K562 (cell line): Measurements from ENCODE around the gene PIGB. TPM values are rescaled to one million over a fixed set of nuclear protein-coding genes. Genes with fewer than 3 reads are reported as not detected.
A peak's percentile ranks its signal among the peaks of the same experiment; 100 is the strongest.

Source experiments
- CBX5 ChIP-seq: IDR thresholded peaks from 2 replicates; pipeline ENCODE4 v1.6.1; 2014; ENCODE audit warnings: low read depth, borderline replicate concordance
- CREB1 ChIP-seq, 2 experiments: sonication (generic) in 1 of 2; formaldehyde crosslinking in 1 of 2; IDR thresholded peaks; 2 replicates each; pipeline versions ENCODE4 v1.6.1 to v1.8.0; 2012 to 2022; ENCODE audit warnings: inconsistent platforms in 1 of 2, mild to moderate bottlenecking in 1 of 2, missing genetic modification reagents in 1 of 2, moderate library complexity in 1 of 2
- FOXK1 ChIP-seq: sonication (generic); formaldehyde crosslinking; IDR thresholded peaks from 2 replicates; pipeline ENCODE4 v1.8.0; 2022; ENCODE audit warnings: missing genetic modification reagents, mild to moderate bottlenecking, borderline replicate concordance
- HBP1 ChIP-seq: fragments of 450-650 bp; formaldehyde crosslinking; IDR thresholded peaks from 2 replicates; pipeline ENCODE4 v1.4.0; 2022; ENCODE audit warnings: missing genetic modification characterization
- HSF4 ChIP-seq: fragments of 250-450 bp; sonication (Bioruptor Pico); IDR thresholded peaks from 2 replicates; pipeline ENCODE4 v2.1.2; 2022; ENCODE audit warnings: mild to moderate bottlenecking, moderate library complexity, borderline replicate concordance
- MBD2 ChIP-seq: sonication (generic); IDR thresholded peaks from 2 replicates; pipeline ENCODE4 v1.6.1; 2016; ENCODE audit warnings: low read depth, borderline replicate concordance
- MED1 ChIP-seq: sonication (generic); formaldehyde crosslinking; IDR thresholded peaks from 2 replicates; pipeline ENCODE4 v1.8.1; 2023; ENCODE audit warnings: missing genetic modification reagents, borderline replicate concordance
- MEIS2 ChIP-seq: fragments of 450-650 bp; IDR thresholded peaks from 2 replicates; pipeline ENCODE4 v1.6.1; 2014; ENCODE audit warnings: mild to moderate bottlenecking; ENCODE audit not compliant: partially characterized antibody
- NR1H2 ChIP-seq: sonication (generic); formaldehyde crosslinking; IDR thresholded peaks from 2 replicates; pipeline ENCODE4 v1.4.0; 2020; ENCODE audit warnings: mild to moderate bottlenecking, missing genetic modification reagents
- POLR2AphosphoS5 ChIP-seq: IDR thresholded peaks from 2 replicates; pipeline ENCODE4 v1.6.1; 2011; ENCODE audit warnings: mild to moderate bottlenecking, low read depth, low read length, moderate library complexity; ENCODE audit not compliant: control insufficient read depth, insufficient read depth
- SREBF1 ChIP-seq: fragments of 150-350 bp; IDR thresholded peaks from 2 replicates; pipeline ENCODE4 v1.6.1; 2014; ENCODE audit warnings: antibody characterized with exemption, low read depth, low read length, borderline replicate concordance
- TGIF2 ChIP-seq: sonication (generic); formaldehyde crosslinking; IDR thresholded peaks from 2 replicates; pipeline ENCODE4 v1.8.1; 2022; ENCODE audit warnings: mild to moderate bottlenecking, missing genetic modification reagents, moderate library complexity
- THAP12 ChIP-seq: fragments of 250-450 bp; sonication (Bioruptor Pico); IDR thresholded peaks from 2 replicates; pipeline ENCODE4 v1.9.0; 2021; ENCODE audit warnings: mild to moderate bottlenecking, inconsistent platforms
- TRIM24 ChIP-seq, 2 experiments: fragments of 450-650 bp; IDR thresholded peaks; 2 replicates each; pipeline ENCODE4 v1.6.1; 2016
- USF1 ChIP-seq: sonication (generic); formaldehyde crosslinking; IDR thresholded peaks from 2 replicates; pipeline ENCODE4 v1.9.0; 2022; ENCODE audit warnings: mild to moderate bottlenecking, missing genetic modification reagents
- ZBTB1 ChIP-seq: sonication (generic); formaldehyde crosslinking; IDR thresholded peaks from 2 replicates; pipeline ENCODE4 v1.8.1; 2023; ENCODE audit warnings: missing genetic modification reagents, low read depth, mild to moderate bottlenecking, borderline replicate concordance
- ZBTB9 ChIP-seq: fragments of 450-650 bp; formaldehyde crosslinking; IDR thresholded peaks from 2 replicates; pipeline ENCODE4 v1.4.0; 2020; ENCODE audit warnings: mild to moderate bottlenecking, moderate library complexity
- ZNF589 ChIP-seq: fragments of 200-800 bp; sonication (Bioruptor generic); IDR thresholded peaks from 2 replicates; pipeline ENCODE4 v1.6.1; 2016; ENCODE audit warnings: low read depth, missing genetic modification characterization, missing compliant biosample characterization
- polyA plus RNA-seq, 8 experiments: library from polyadenylated mRNA; depleted of rRNA in 4 of 8; stranded (reverse) in 5 of 8; unstranded in 3 of 8; fragments of >200 nt; fragmentation: Nextera tagmentation in 2 of 8; fragmentation: Illumina TruSeq in 1 of 8; extraction: Ambion mirVana in 2 of 8; extraction: Trizol in 1 of 8; gene quantifications; 2 replicates each; pipeline versions ENCODE4 v1.2.1 to v1.2.3, GENCODE V29; 2011 to 2014; ENCODE audit warnings: inconsistent platforms in 1 of 8, missing spikeins in 1 of 8
- total RNA-seq, 7 experiments: library from RNA; depleted of rRNA in 6 of 7; stranded (reverse); fragments of >200 nt in 6 of 7; fragmentation: Illumina TruSeq in 2 of 7; extraction: Trizol in 2 of 7; gene quantifications; 2 replicates each; pipeline versions ENCODE4 v1.2.1 to v1.2.3, GENCODE V29; 2011 to 2021; ENCODE audit warnings: low replicate concordance in 1 of 7

The PIGB gene
- total and polyA plus RNA-seq, 9 of the 15 experiments (the other 6 are each of a cell fraction or from before 2014, with no cell fraction given) = 9.9 to 32.3 (median 18.2) TPM

- TF ChIP-seq THAP12 (CRISPR knock-in tag) (no peak), MED1 (CRISPR knock-in tag) (no peak), TGIF2 (CRISPR knock-in tag) (no peak), HBP1 (CRISPR knock-in tag) (no peak), ZBTB9 (no peak), SREBF1 (no peak), TRIM24 (IDR thresholded peaks at IDR 0.05) (no peak), MBD2 (0 out of 2 replicates have a peak, but pooled peaks have one; percentile 13), CBX5 (no peak), MEIS2 (no peak), POLR2AphosphoS5 (no peak), HSF4 (CRISPR knock-in tag) (no peak), ZNF589 (no peak), USF1 (no peak), NR1H2 (CRISPR knock-in tag) (no peak), ZBTB1 (CRISPR knock-in tag) (no peak), CREB1 (IDR thresholded peaks at IDR 0.05) (peak; percentile 86), CREB1 (CRISPR knock-in tag; IDR thresholded peaks at IDR 0.05) (no peak), FOXK1 (CRISPR knock-in tag) (no peak)
These were observed 665 bp downstream of the PIGB start (continued) for GRCh38 chr15:55319537-55320237.
